Progenitor cell of endocrine pancreas (in vitro differentiated cells): ENCODE results near the gene KIAA0586. TPM values are rescaled to one million over a fixed set of nuclear protein-coding genes. Genes with fewer than 3 reads are reported as not detected.

Experiments used
- DNase-seq: peaks from one replicate; pipeline ENCODE4 v3.0.0; 2021; ENCODE audit warnings: low spot score; ENCODE audit not compliant: unreplicated experiment
- H3K27ac Mint-ChIP-seq: 2 replicates; pipeline ENCODE4 v1.8.0; 2021; ENCODE audit warnings: mild to moderate bottlenecking, moderate library complexity, mixed read lengths
- H3K27me3 Mint-ChIP-seq: 2 replicates; pipeline ENCODE4 v1.8.0; 2021; ENCODE audit warnings: mixed read lengths
- H3K36me3 Mint-ChIP-seq: 2 replicates; pipeline ENCODE4 v1.8.0; 2022; ENCODE audit warnings: mixed read lengths; ENCODE audit not compliant: insufficient read depth
- H3K4me1 Mint-ChIP-seq: 2 replicates; pipeline ENCODE4 v1.8.0; 2021; ENCODE audit warnings: low read depth, mixed read lengths
- H3K4me3 Mint-ChIP-seq: 2 replicates; pipeline ENCODE4 v1.8.0; 2021; ENCODE audit warnings: low read depth, mild to moderate bottlenecking, moderate library complexity, mixed read lengths
- H3K9me3 Mint-ChIP-seq: 2 replicates; pipeline ENCODE4 v1.8.0; 2021; ENCODE audit warnings: low read depth, mixed read lengths
- long read RNA-seq: library from polyadenylated mRNA; unstranded; transcript quantifications from one replicate; pipeline ENCODE4 v2.0.0, GENCODE V29; 2020
- total RNA-seq: library from RNA; stranded (reverse); gene quantifications from 2 replicates; pipeline ENCODE4 v1.2.1, GENCODE V29; 2021
- TF ChIP-seq, protein P1 (sequence below): fragments of 200-600 bp; sonication (generic); IDR thresholded peaks from one replicate; pipeline ENCODE4 v1.5.0; 2021; ENCODE audit warnings: antibody characterized with exemption, mild to moderate bottlenecking; ENCODE audit not compliant: unreplicated experiment

The KIAA0586 gene
- total RNA-seq: 17.7 and 19.8 TPM in 2 replicates
- long read RNA-seq, partial matches to known transcripts: 60 of 70 reads
- long read RNA-seq, other reads (novel, unspliced or antisense): 9 of 70 reads

- H3K36me3 Mint-ChIP-seq: no peaks in the 10 kb centered on the region
- peak within 1 kb of the TSS; percentile 98 for H3K27ac Mint-ChIP-seq
- H3K4me1 Mint-ChIP-seq: peaks cover 15% of the 10 kb centered on the region
- DNase-seq: peak; percentile 80
- TF ChIP-seq, protein P1, sequence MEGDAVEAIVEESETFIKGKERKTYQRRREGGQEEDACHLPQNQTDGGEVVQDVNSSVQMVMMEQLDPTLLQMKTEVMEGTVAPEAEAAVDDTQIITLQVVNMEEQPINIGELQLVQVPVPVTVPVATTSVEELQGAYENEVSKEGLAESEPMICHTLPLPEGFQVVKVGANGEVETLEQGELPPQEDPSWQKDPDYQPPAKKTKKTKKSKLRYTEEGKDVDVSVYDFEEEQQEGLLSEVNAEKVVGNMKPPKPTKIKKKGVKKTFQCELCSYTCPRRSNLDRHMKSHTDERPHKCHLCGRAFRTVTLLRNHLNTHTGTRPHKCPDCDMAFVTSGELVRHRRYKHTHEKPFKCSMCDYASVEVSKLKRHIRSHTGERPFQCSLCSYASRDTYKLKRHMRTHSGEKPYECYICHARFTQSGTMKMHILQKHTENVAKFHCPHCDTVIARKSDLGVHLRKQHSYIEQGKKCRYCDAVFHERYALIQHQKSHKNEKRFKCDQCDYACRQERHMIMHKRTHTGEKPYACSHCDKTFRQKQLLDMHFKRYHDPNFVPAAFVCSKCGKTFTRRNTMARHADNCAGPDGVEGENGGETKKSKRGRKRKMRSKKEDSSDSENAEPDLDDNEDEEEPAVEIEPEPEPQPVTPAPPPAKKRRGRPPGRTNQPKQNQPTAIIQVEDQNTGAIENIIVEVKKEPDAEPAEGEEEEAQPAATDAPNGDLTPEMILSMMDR: no peak
- H3K9me3 Mint-ChIP-seq: no peaks in the 10 kb centered on the region
- peak within 1 kb of the TSS; percentile 92 for H3K4me3 Mint-ChIP-seq
- H3K27me3 Mint-ChIP-seq: no peaks in the 10 kb centered on the region
Observed at GRCh38 chr14:58427281-58428117, at the start of gene KIAA0586, which contains the start of gene TIMM9. TSS of gene KIAA0586 (plus strand) at chr14:58427719. CDS start at chr14:58428265, 546 bp downstream. TSS of gene TIMM9 (minus strand) at chr14:58427531. CDS start at chr14:58411945, 15,586 bp downstream.

DNA sequence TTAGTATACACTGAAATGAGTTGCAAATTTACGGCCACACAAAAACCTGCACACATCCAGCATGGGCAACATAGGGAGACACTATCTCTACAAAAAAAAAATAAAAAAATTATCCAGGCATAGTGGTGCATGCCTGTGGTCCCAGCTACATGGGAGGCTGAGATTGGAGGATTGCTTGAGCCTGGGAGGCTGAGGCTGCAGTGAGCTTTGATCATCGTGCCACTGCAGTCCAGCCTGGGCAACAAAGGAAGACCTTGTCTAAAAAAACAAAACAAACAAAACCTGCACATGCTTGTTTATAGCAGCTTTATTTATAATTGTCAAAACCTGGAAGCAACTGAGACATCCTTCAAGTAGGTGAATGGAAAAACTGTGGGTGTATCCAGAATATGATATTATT, 36.7 kb upstream of the KIAA0586 start:
- H3K27me3 Mint-ChIP-seq: peaks cover 3% of the 10 kb centered on the region
- peaks cover 1% of the 10 kb centered on the region for H3K36me3 Mint-ChIP-seq
- H3K4me1 Mint-ChIP-seq: no peaks in the 10 kb centered on the region
- TF ChIP-seq, protein P1: no peak
- no peak overlapping the region for H3K27ac Mint-ChIP-seq
- no peak for DNase-seq
- peaks cover 4% of the 10 kb centered on the region for H3K9me3 Mint-ChIP-seq
- no peak overlapping the region for H3K4me3 Mint-ChIP-seq

GRCh38 chr14:58395562-58395811, 32.0 kb upstream of the KIAA0586 start:
- Mint-ChIP-seq H3K4me1 (peaks cover 3% of the 10 kb centered on the region), H3K4me3 (peak overlapping the region; percentile 66), H3K27ac (peak overlapping the region; percentile 92), H3K36me3 (peaks cover 2% of the 10 kb centered on the region), H3K9me3 (no peaks in the 10 kb centered on the region), H3K27me3 (peaks cover 13% of the 10 kb centered on the region)
- TF ChIP-seq, protein P1: no peak
- no peak for DNase-seq

- H3K27ac Mint-ChIP-seq: peak within 1 kb of the TSS; percentile 94
- H3K27me3 Mint-ChIP-seq: peaks cover 13% of the 10 kb centered on the region
- DNase-seq: peak; percentile 72
- TF ChIP-seq, protein P1: peak; percentile 96
- no peaks in the 10 kb centered on the region for H3K9me3 Mint-ChIP-seq
- H3K4me3 Mint-ChIP-seq: peak within 1 kb of the TSS; percentile 79
- H3K4me1 Mint-ChIP-seq: peaks cover 3% of the 10 kb centered on the region
- H3K36me3 Mint-ChIP-seq: peaks cover 2% of the 10 kb centered on the region
Observed at GRCh38 chr14:58395812-58396788, 31.4 kb upstream of the KIAA0586 start, which contains the start of gene TOMM20L. TSS of gene TOMM20L (plus strand) at chr14:58395930. CDS start at chr14:58395958, 28 bp downstream.

- Mint-ChIP-seq H3K9me3 (no peaks in the 10 kb centered on the region), H3K27ac (no peak overlapping the region), H3K4me3 (no peak overlapping the region), H3K4me1 (peaks cover 3% of the 10 kb centered on the region), H3K27me3 (peaks cover 13% of the 10 kb centered on the region), H3K36me3 (peaks cover 4% of the 10 kb centered on the region)
- TF ChIP-seq, protein P1: no peak
- DNase-seq: no peak
Observed at GRCh38 chr14:58397156-58397555, 30.4 kb upstream of the KIAA0586 start.
